GM19328 (cell line): ENCODE results near the gene APEX1.
"Not testable (repeated sequence)": the region's sequence is repeated elsewhere in the genome, so short reads cannot be mapped to it uniquely, and the experiment has no call there.

Experiments
- ATAC-seq: cut with Tn5 transposase; IDR thresholded peaks from one replicate; pipeline ENCODE4 v1.9.1; 2021; ENCODE audit warnings: mild to moderate bottlenecking, moderate library complexity; ENCODE audit not compliant: unreplicated experiment

Gene APEX1

GRCh38 chr14:20472536-20473169, 17.6 kb downstream of the APEX1 start:
- ATAC-seq, result no peak

- no peak for ATAC-seq
Measured at GRCh38 chr14:20476776-20477175, 21.8 kb downstream of the APEX1 start.

- no peak for ATAC-seq
Measured at GRCh38 chr14:20477211-20477876, 22.3 kb downstream of the APEX1 start.

- ATAC-seq, result no peak
Measured at GRCh38 chr14:20478894-20479293, 23.9 kb downstream of the APEX1 start.

- ATAC-seq, result no peak
Measured at GRCh38 chr14:20482382-20482781, 27.4 kb downstream of the APEX1 start.

GRCh38 chr14:20485900-20486299, 30.9 kb downstream of the APEX1 start:
- ATAC-seq, result no peak

GRCh38 chr14:20486684-20487395, 31.8 kb downstream of the APEX1 start:
- ATAC-seq, result no peak

GRCh38 chr14:20487396-20487725, 32.3 kb downstream of the APEX1 start:
- ATAC-seq, result no peak

- ATAC-seq, result no peak
Measured at GRCh38 chr14:20489093-20489994, 34.3 kb downstream of the APEX1 start.

GRCh38 chr14:20490563-20490962, 35.5 kb downstream of the APEX1 start:
- no peak for ATAC-seq

- no peak for ATAC-seq
Measured at GRCh38 chr14:20492486-20492885, 37.5 kb downstream of the APEX1 start.

GRCh38 chr14:20493634-20494033, 38.6 kb downstream of the APEX1 start:
- no peak for ATAC-seq

GRCh38 chr14:20494935-20495766, 40.1 kb downstream of the APEX1 start:
- ATAC-seq, result no peak

- ATAC-seq, result no peak
Measured at GRCh38 chr14:20498622-20499021, 43.6 kb downstream of the APEX1 start.

- no peak for ATAC-seq
Measured at GRCh38 chr14:20499108-20499507, 44.1 kb downstream of the APEX1 start.

GRCh38 chr14:20499881-20500280, 44.9 kb downstream of the APEX1 start:
- no peak for ATAC-seq

GRCh38 chr14:20501346-20501745, 46.3 kb downstream of the APEX1 start:
- no peak for ATAC-seq

- no peak for ATAC-seq
Measured at GRCh38 chr14:20503898-20504297, 48.9 kb downstream of the APEX1 start.

- ATAC-seq, result not testable (repeated sequence)
Measured at GRCh38 chr14:20506276-20506675, 51.2 kb downstream of the APEX1 start.

GRCh38 chr14:20506752-20507151, 51.7 kb downstream of the APEX1 start:
- not testable (repeated sequence) for ATAC-seq
